ENCODE results near the gene LIPE.

LIPE gene

DNA sequence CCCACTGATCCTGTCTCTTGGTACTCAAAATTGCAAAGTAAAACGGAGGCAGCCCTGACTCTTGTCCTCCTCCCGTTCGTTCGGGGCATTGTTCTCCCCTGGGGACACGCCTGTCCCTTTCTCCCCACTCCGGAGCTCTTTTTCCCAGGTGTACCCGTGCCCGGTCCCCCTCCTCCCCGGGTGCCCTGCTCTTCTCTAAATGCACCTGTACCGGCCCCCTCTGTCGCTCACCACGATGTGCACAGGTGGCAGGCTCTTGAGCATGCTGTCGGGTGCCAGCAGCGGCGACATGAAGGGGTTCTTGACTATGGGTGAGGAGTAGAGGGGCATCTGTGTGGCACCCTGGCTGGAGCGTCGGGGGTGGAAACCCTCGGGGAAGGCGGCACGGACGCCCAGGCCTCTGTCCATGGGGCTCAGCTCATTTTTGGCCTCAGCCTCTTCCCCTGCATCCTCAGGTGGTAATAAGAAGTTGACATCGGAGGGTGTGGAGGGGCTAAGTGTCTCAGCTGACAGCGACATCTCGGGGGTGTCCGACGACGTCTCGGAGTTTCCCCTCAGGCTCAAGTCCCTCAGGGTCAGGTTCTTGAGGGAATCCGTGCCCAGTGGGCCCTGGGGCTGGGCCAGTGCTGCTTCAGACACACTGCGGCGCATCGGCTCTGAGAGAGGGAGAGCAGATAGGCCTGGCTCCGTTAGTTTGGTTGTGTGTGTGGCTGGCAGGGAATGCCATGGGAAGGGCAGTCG is 24.6 kb downstream of the LIPE start:
- Histone ChIP-seq H3K4me1 (ENCODE audit: insufficient read depth, low read length) (peaks cover 18% of the 10 kb centered on the region), H3K36me3 (ENCODE audit: insufficient read depth, low read length) (peaks cover 21% of the 10 kb centered on the region), H3K4me3 (ENCODE audit: low read depth in 1 of 2, low read length in 2 of 2) (no peak overlapping the region), H2AFZ (ENCODE audit: low read depth, low read length) (no peak overlapping the region), H3K4me2 (ENCODE audit: insufficient read depth, low read length) (no peak overlapping the region), H3K9me3 (ENCODE audit: insufficient read depth, low read length, severe bottlenecking) (no peaks in the 10 kb centered on the region), H3K79me2 (ENCODE audit: insufficient read depth, low read length) (peaks cover 7% of the 10 kb centered on the region), H4K20me1 (ENCODE audit: insufficient read depth, low read length) (peaks cover 28% of the 10 kb centered on the region), H3K9ac (ENCODE audit: low read depth, low read length) (no peak overlapping the region; the same call in 1 of the 2 replicates), H3K27me3 (ENCODE audit: insufficient read depth, low read length, poor library complexity) (no peaks in the 10 kb centered on the region), H3K27ac (ENCODE audit: low read length) (no peak overlapping the region)
- no peak for TF ChIP-seq EZH2 (IDR thresholded peaks at IDR 0.05; ENCODE audit: borderline replicate concordance, low read depth, low read length, severe bottlenecking)
- TF ChIP-seq, protein P1, sequence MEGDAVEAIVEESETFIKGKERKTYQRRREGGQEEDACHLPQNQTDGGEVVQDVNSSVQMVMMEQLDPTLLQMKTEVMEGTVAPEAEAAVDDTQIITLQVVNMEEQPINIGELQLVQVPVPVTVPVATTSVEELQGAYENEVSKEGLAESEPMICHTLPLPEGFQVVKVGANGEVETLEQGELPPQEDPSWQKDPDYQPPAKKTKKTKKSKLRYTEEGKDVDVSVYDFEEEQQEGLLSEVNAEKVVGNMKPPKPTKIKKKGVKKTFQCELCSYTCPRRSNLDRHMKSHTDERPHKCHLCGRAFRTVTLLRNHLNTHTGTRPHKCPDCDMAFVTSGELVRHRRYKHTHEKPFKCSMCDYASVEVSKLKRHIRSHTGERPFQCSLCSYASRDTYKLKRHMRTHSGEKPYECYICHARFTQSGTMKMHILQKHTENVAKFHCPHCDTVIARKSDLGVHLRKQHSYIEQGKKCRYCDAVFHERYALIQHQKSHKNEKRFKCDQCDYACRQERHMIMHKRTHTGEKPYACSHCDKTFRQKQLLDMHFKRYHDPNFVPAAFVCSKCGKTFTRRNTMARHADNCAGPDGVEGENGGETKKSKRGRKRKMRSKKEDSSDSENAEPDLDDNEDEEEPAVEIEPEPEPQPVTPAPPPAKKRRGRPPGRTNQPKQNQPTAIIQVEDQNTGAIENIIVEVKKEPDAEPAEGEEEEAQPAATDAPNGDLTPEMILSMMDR (IDR thresholded peaks at IDR 0.05; ENCODE audit: borderline replicate concordance, extremely low read depth, low read length, poor library complexity, severe bottlenecking), result no peak
- DNase-seq (no peak), ATAC-seq (ENCODE audit: insufficient read depth, low read depth) (no peak)

- TF ChIP-seq EZH2 (IDR thresholded peaks at IDR 0.05; ENCODE audit: borderline replicate concordance, low read depth, low read length, severe bottlenecking), result no peak
- TF ChIP-seq, protein P1 (IDR thresholded peaks at IDR 0.05; ENCODE audit: borderline replicate concordance, extremely low read depth, low read length, poor library complexity, severe bottlenecking), result peak; percentile 84
- Histone ChIP-seq H3K27me3 (ENCODE audit: insufficient read depth, low read length, poor library complexity) (no peaks in the 10 kb centered on the region), H3K9me3 (ENCODE audit: insufficient read depth, low read length, severe bottlenecking) (no peaks in the 10 kb centered on the region), H3K36me3 (ENCODE audit: insufficient read depth, low read length) (peaks cover 17% of the 10 kb centered on the region), H3K4me1 (ENCODE audit: insufficient read depth, low read length) (peaks cover 23% of the 10 kb centered on the region), H2AFZ (ENCODE audit: low read depth, low read length) (0 out of 2 replicates have a peak overlapping the region, but pooled peaks have one; percentile 39), H3K27ac (ENCODE audit: low read length) (no peak overlapping the region), H3K4me2 (ENCODE audit: insufficient read depth, low read length) (peak overlapping the region; percentile 63), H3K4me3 (ENCODE audit: low read depth in 1 of 2, low read length in 2 of 2) (peak overlapping the region in 1 of 2 experiments; percentile 54; a peak in 2 of 4 replicates), H3K9ac (ENCODE audit: low read depth, low read length) (peak overlapping the region; percentile 36; the same call in 1 of the 2 replicates), H4K20me1 (ENCODE audit: insufficient read depth, low read length) (peaks cover 19% of the 10 kb centered on the region), H3K79me2 (ENCODE audit: insufficient read depth, low read length) (peaks cover 13% of the 10 kb centered on the region)
- DNase-seq (peak; percentile 76), ATAC-seq (ENCODE audit: insufficient read depth, low read depth) (peak; percentile 23; the same call in 2 of the 3 replicates)
Measured at GRCh38 chr19:42401365-42402303, 25.6 kb downstream of the LIPE start.

GRCh38 chr19:42400404-42400803 is 26.8 kb downstream of the LIPE start:
- DNase-seq (no peak), ATAC-seq (ENCODE audit: insufficient read depth, low read depth) (no peak)
- TF ChIP-seq, protein P1 (IDR thresholded peaks at IDR 0.05; ENCODE audit: borderline replicate concordance, extremely low read depth, low read length, poor library complexity, severe bottlenecking), result no peak
- no peak for TF ChIP-seq EZH2 (IDR thresholded peaks at IDR 0.05; ENCODE audit: borderline replicate concordance, low read depth, low read length, severe bottlenecking)
- Histone ChIP-seq H3K36me3 (ENCODE audit: insufficient read depth, low read length) (peaks cover 10% of the 10 kb centered on the region), H3K9me3 (ENCODE audit: insufficient read depth, low read length, severe bottlenecking) (no peaks in the 10 kb centered on the region), H2AFZ (ENCODE audit: low read depth, low read length) (no peak overlapping the region), H3K27me3 (ENCODE audit: insufficient read depth, low read length, poor library complexity) (no peaks in the 10 kb centered on the region), H3K79me2 (ENCODE audit: insufficient read depth, low read length) (peaks cover 13% of the 10 kb centered on the region), H3K27ac (ENCODE audit: low read length) (no peak overlapping the region), H3K9ac (ENCODE audit: low read depth, low read length) (no peak overlapping the region), H3K4me2 (ENCODE audit: insufficient read depth, low read length) (no peak overlapping the region; the same call in 1 of the 2 replicates), H3K4me3 (ENCODE audit: low read depth in 1 of 2, low read length in 2 of 2) (no peak overlapping the region), H3K4me1 (ENCODE audit: insufficient read depth, low read length) (peaks cover 33% of the 10 kb centered on the region), H4K20me1 (ENCODE audit: insufficient read depth, low read length) (peaks cover 9% of the 10 kb centered on the region; the same call in 1 of the 2 replicates)

Measured in DND-41 (cell line).